HepG2 (cell line): ENCODE data around the gene PSMA2.

Source experiments
- CEBPG ChIP-seq: IDR thresholded peaks from 2 replicates; pipeline ENCODE4 v1.6.1; 2016
- EP300 ChIP-seq, 3 experiments: sonication (generic) in 1 of 3; formaldehyde crosslinking in 1 of 3; IDR thresholded peaks; 2 replicates each; pipeline versions ENCODE4 v1.5.1 to v1.6.1; 2011 to 2020; ENCODE audit warnings: low read depth in 2 of 3, low read length in 2 of 3, borderline replicate concordance in 1 of 3, improper control_type of control experiment in 1 of 3, mild to moderate bottlenecking in 1 of 3, missing genetic modification reagents in 1 of 3, moderate library complexity in 1 of 3
- FOXA1 ChIP-seq, 2 experiments: fragments of 450-650 bp in 1 of 2; sonication (generic) in 1 of 2; formaldehyde crosslinking in 1 of 2; IDR thresholded peaks; 2 replicates each; pipeline versions ENCODE4 v1.4.0 to v1.6.1; 2016 to 2020; ENCODE audit warnings: missing genetic modification reagents in 1 of 2
- FOXP1 ChIP-seq, 2 experiments: fragments of 450-650 bp in 1 of 2; IDR thresholded peaks; 2 replicates each; pipeline ENCODE4 v1.6.1; 2017 to 2018; ENCODE audit warnings: antibody characterized with exemption in 1 of 2
- GFI1 ChIP-seq: sonication (generic); formaldehyde crosslinking; IDR thresholded peaks from 2 replicates; pipeline ENCODE4 v1.5.0; 2020; ENCODE audit warnings: missing genetic modification reagents, mild to moderate bottlenecking, borderline replicate concordance
- KMT2A ChIP-seq: sonication (generic); formaldehyde crosslinking; IDR thresholded peaks from 2 replicates; pipeline ENCODE4 v1.4.0; 2020; ENCODE audit warnings: missing genetic modification reagents
- SKI ChIP-seq: fragments of 450-650 bp; IDR thresholded peaks from one replicate; pipeline ENCODE4 v1.6.1; 2018; ENCODE audit warnings: mild to moderate bottlenecking; ENCODE audit not compliant: partially characterized antibody
- TBL1XR1 ChIP-seq: fragments of 150-350 bp; IDR thresholded peaks from 2 replicates; pipeline ENCODE4 v1.6.1; 2014; ENCODE audit warnings: borderline replicate concordance, low read length; ENCODE audit not compliant: partially characterized antibody
- ZBTB38 ChIP-seq: sonication (generic); formaldehyde crosslinking; IDR thresholded peaks from 2 replicates; pipeline ENCODE4 v1.5.1; 2020; ENCODE audit warnings: mild to moderate bottlenecking, missing genetic modification reagents
- ZNF24 ChIP-seq: fragments of 450-650 bp; IDR thresholded peaks from 2 replicates; pipeline ENCODE4 v1.6.1; 2017; ENCODE audit warnings: antibody characterized with exemption, mild to moderate bottlenecking
- ZNF710 ChIP-seq: sonication (generic); formaldehyde crosslinking; IDR thresholded peaks from 2 replicates; pipeline ENCODE4 v1.5.0; 2020; ENCODE audit warnings: mild to moderate bottlenecking, missing genetic modification reagents, borderline replicate concordance
- TF ChIP-seq, protein P1 (sequence below): IDR thresholded peaks from 2 replicates; pipeline ENCODE4 v1.6.1; 2016
- TF ChIP-seq, protein P2 (sequence below): sonication (generic); formaldehyde crosslinking; IDR thresholded peaks from 2 replicates; pipeline ENCODE4 v1.4.0; 2020; ENCODE audit warnings: missing genetic modification reagents
- TF ChIP-seq, protein P3 (sequence below): sonication (generic); formaldehyde crosslinking; IDR thresholded peaks from 2 replicates; pipeline ENCODE4 v1.5.0; 2020; ENCODE audit warnings: missing genetic modification reagents, mild to moderate bottlenecking, borderline replicate concordance

GRCh38 chr7:42869131-42870020 is 62.6 kb downstream of the PSMA2 start:
- TF ChIP-seq, protein P1, sequence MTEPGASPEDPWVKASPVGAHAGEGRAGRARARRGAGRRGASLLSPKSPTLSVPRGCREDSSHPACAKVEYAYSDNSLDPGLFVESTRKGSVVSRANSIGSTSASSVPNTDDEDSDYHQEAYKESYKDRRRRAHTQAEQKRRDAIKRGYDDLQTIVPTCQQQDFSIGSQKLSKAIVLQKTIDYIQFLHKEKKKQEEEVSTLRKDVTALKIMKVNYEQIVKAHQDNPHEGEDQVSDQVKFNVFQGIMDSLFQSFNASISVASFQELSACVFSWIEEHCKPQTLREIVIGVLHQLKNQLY: no peak
- TF ChIP-seq, protein P2, sequence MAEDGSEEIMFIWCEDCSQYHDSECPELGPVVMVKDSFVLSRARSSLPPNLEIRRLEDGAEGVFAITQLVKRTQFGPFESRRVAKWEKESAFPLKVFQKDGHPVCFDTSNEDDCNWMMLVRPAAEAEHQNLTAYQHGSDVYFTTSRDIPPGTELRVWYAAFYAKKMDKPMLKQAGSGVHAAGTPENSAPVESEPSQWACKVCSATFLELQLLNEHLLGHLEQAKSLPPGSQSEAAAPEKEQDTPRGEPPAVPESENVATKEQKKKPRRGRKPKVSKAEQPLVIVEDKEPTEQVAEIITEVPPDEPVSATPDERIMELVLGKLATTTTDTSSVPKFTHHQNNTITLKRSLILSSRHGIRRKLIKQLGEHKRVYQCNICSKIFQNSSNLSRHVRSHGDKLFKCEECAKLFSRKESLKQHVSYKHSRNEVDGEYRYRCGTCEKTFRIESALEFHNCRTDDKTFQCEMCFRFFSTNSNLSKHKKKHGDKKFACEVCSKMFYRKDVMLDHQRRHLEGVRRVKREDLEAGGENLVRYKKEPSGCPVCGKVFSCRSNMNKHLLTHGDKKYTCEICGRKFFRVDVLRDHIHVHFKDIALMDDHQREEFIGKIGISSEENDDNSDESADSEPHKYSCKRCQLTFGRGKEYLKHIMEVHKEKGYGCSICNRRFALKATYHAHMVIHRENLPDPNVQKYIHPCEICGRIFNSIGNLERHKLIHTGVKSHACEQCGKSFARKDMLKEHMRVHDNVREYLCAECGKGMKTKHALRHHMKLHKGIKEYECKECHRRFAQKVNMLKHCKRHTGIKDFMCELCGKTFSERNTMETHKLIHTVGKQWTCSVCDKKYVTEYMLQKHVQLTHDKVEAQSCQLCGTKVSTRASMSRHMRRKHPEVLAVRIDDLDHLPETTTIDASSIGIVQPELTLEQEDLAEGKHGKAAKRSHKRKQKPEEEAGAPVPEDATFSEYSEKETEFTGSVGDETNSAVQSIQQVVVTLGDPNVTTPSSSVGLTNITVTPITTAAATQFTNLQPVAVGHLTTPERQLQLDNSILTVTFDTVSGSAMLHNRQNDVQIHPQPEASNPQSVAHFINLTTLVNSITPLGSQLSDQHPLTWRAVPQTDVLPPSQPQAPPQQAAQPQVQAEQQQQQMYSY: no peak
- TF ChIP-seq CEBPG (CRISPR knock-in tag) (no peak), ZNF710 (CRISPR knock-in tag) (no peak), EP300 (IDR thresholded peaks at IDR 0.05; ENCODE audit: low read depth in 2 of 2, low read length in 2 of 2) (no peak), EP300 (CRISPR knock-in tag; IDR thresholded peaks at IDR 0.05; ENCODE audit: borderline replicate concordance) (no peak), TBL1XR1 (no peak), FOXP1 (IDR thresholded peaks at IDR 0.05) (no peak), FOXP1 (CRISPR knock-in tag; IDR thresholded peaks at IDR 0.05) (no peak), KMT2A (no peak), SKI (no peak), GFI1 (CRISPR knock-in tag) (no peak), ZBTB38 (CRISPR knock-in tag) (no peak), FOXA1 (IDR thresholded peaks at IDR 0.05) (no peak), FOXA1 (CRISPR knock-in tag; IDR thresholded peaks at IDR 0.05) (no peak), ZNF24 (no peak)
- TF ChIP-seq, protein P3, sequence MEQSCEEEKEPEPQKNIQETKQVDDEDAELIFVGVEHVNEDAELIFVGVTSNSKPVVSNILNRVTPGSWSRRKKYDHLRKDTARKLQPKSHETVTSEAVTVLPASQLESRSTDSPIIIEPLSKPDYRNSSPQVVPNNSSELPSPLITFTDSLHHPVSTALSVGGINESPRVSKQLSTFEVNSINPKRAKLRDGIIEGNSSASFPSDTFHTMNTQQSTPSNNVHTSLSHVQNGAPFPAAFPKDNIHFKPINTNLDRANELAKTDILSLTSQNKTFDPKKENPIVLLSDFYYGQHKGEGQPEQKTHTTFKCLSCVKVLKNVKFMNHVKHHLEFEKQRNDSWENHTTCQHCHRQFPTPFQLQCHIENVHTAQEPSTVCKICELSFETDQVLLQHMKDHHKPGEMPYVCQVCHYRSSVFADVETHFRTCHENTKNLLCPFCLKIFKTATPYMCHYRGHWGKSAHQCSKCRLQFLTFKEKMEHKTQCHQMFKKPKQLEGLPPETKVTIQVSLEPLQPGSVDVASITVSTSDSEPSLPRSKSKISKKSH (CRISPR knock-in tag): no peak
